BE2C (cell line): ENCODE results near the gene LRRN4.

Source experiments
- DNase-seq: peaks from one replicate; pipeline ENCODE4 v3.0.0-alpha.2; 2020
- H3K27me3 ChIP-seq: fragments of 250-450 bp; sonication (Bioruptor Pico); 2 replicates; pipeline ENCODE4 v1.5.1; 2020; ENCODE audit warnings: mild to moderate bottlenecking
- H3K36me3 ChIP-seq: fragments of 250-450 bp; sonication (Bioruptor Pico); 2 replicates; pipeline ENCODE4 v1.5.1; 2020; ENCODE audit warnings: mild to moderate bottlenecking
- H3K4me1 ChIP-seq: fragments of 250-450 bp; sonication (Bioruptor Pico); 2 replicates; pipeline ENCODE4 v1.5.1; 2020
- H3K4me3 ChIP-seq: 2 replicates; pipeline ENCODE4 v1.5.1; 2011; ENCODE audit warnings: low read depth, low read length
- H3K9me3 ChIP-seq: fragments of 250-450 bp; sonication (Bioruptor Pico); 2 replicates; pipeline ENCODE4 v1.5.1; 2020
- CTCF ChIP-seq: IDR thresholded peaks from 2 replicates; pipeline ENCODE4 v1.5.1; 2012; ENCODE audit warnings: mild to moderate bottlenecking, low read depth, low read length

LRRN4 gene

GRCh38 chr20:6030453-6031080, 23.3 kb downstream of the LRRN4 start:
- peaks cover 22% of the 10 kb centered on the region for H3K36me3 ChIP-seq
- H3K9me3 ChIP-seq: no peaks in the 10 kb centered on the region
- no peak for DNase-seq
- no peaks in the 10 kb centered on the region for H3K27me3 ChIP-seq
- no peaks in the 10 kb centered on the region for H3K4me1 ChIP-seq
- TF ChIP-seq CTCF: no peak
- no peak overlapping the region for H3K4me3 ChIP-seq

GRCh38 chr20:6029538-6029937, 24.3 kb downstream of the LRRN4 start:
- Histone ChIP-seq H3K4me1 (no peaks in the 10 kb centered on the region), H3K36me3 (peaks cover 26% of the 10 kb centered on the region), H3K27me3 (no peaks in the 10 kb centered on the region), H3K9me3 (peaks cover 3% of the 10 kb centered on the region), H3K4me3 (no peak overlapping the region)
- DNase-seq: no peak
- TF ChIP-seq CTCF: no peak

GRCh38 chr20:6028818-6029217, 25.0 kb downstream of the LRRN4 start:
- H3K4me3 ChIP-seq: no peak overlapping the region
- H3K4me1 ChIP-seq: no peaks in the 10 kb centered on the region
- H3K9me3 ChIP-seq: peaks cover 3% of the 10 kb centered on the region
- TF ChIP-seq CTCF: no peak
- peaks cover 32% of the 10 kb centered on the region for H3K36me3 ChIP-seq
- no peaks in the 10 kb centered on the region for H3K27me3 ChIP-seq
- DNase-seq: no peak

- peaks cover 43% of the 10 kb centered on the region for H3K36me3 ChIP-seq
- H3K27me3 ChIP-seq: no peaks in the 10 kb centered on the region
- no peak for DNase-seq
- TF ChIP-seq CTCF: no peak
- H3K4me1 ChIP-seq: no peaks in the 10 kb centered on the region
- no peak overlapping the region for H3K4me3 ChIP-seq
- H3K9me3 ChIP-seq: peaks cover 3% of the 10 kb centered on the region
These were observed 27.8 kb downstream of the LRRN4 start for GRCh38 chr20:6026051-6026450.

- TF ChIP-seq CTCF: no peak
- Histone ChIP-seq H3K4me3 (no peak overlapping the region), H3K27me3 (no peaks in the 10 kb centered on the region), H3K4me1 (no peaks in the 10 kb centered on the region), H3K36me3 (peaks cover 44% of the 10 kb centered on the region), H3K9me3 (peaks cover 3% of the 10 kb centered on the region)
- no peak for DNase-seq
These were observed 29.1 kb downstream of the LRRN4 start for GRCh38 chr20:6024768-6025167.

GRCh38 chr20:6017880-6018279, 36.0 kb downstream of the LRRN4 start:
- no peaks in the 10 kb centered on the region for H3K27me3 ChIP-seq
- no peak for TF ChIP-seq CTCF
- no peak overlapping the region for H3K4me3 ChIP-seq
- no peak for DNase-seq
- H3K9me3 ChIP-seq: no peaks in the 10 kb centered on the region
- no peaks in the 10 kb centered on the region for H3K4me1 ChIP-seq
- H3K36me3 ChIP-seq: peaks cover 18% of the 10 kb centered on the region
